ENCODE results near the gene TMEM72. TPM values are rescaled to one million over a fixed set of nuclear protein-coding genes. Genes with fewer than 3 reads are reported as not detected.

Gene TMEM72
- total and polyA plus RNA-seq, 2 of the 13 experiments (the other 11 are each of a cell fraction or from before 2014, with no cell fraction given) = 0.04 TPM; not detected in 1

DNA sequence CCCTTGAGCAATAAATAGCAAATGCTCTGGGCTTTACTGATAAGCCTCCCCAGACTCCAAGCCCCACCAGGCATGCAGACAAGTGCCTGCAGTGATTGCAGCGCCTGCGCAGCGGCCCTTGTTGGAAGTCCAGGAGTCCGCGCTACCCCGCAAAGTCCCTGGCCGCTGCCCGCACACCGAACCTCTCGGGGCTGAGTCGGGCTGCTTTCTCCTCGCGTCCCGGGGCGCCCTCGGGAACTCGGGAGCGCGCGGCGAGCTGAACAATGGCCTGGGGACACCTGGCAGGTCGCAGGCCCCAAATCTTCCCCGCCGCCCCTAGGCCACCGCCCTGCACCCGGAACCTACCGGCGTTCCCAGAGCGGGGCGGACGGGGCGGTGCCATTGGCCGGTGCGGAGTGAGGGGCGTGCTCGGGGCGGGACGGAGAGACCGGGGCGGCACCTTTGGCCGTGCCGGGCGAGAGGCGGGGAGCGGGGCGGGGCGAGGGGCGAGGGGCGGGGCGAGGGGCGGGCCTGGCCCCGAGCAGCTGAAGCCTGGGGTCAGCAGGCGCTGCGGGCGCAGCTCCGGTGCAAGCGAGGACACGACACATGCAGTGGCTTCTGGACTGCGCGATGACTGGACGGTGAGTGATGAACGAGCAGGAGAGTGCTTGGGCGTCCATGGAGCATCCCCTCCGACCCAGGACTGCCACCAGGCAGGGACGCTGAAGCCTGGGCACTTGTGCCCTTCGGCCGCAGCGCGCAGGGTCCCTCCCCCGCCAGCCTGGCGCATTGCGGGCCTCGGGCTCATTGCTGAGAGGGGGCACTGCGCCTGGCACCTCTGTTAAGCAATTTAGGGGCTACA lies 48.3 kb downstream of the TMEM72 start, which contains the start of gene RASSF4 (continued):
- TF ChIP-seq CHD2 (IDR thresholded peaks at IDR 0.05; ENCODE audit: low read depth, low read length) (no peak), GTF2F1 (IDR thresholded peaks at IDR 0.05; ENCODE audit: low read length) (no peak), RBM22 (optimal IDR thresholded peaks at IDR 0.05; ENCODE audit: low read length) (no peak), ZNF260 (CRISPR knock-in tag; IDR thresholded peaks at IDR 0.05; ENCODE audit: borderline replicate concordance, low read depth) (no peak), CHD4 (IDR thresholded peaks at IDR 0.05; ENCODE audit: borderline replicate concordance, low read length) (no peak), BCL6 (CRISPR knock-in tag; IDR thresholded peaks at IDR 0.05) (peak; percentile 17)
- TF ChIP-seq, protein P1, sequence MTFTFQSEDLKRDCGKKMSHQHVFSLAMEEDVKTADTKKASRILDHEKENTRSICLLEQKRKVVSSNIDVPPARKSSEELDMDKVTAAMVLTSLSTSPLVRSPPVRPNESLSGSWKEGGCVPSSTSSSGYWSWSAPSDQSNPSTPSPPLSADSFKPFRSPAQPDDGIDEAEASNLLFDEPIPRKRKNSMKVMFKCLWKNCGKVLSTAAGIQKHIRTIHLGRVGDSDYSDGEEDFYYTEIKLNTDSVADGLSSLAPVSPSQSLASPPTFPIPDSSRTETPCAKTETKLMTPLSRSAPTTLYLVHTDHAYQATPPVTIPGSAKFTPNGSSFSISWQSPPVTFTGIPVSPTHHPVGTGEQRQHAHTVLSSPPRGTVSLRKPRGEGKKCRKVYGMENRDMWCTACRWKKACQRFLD (CRISPR knock-in tag; IDR thresholded peaks at IDR 0.05; ENCODE audit: borderline replicate concordance) = peak; percentile 71; the same call in 1 of the 2 replicates
- TF ChIP-seq, protein P2, sequence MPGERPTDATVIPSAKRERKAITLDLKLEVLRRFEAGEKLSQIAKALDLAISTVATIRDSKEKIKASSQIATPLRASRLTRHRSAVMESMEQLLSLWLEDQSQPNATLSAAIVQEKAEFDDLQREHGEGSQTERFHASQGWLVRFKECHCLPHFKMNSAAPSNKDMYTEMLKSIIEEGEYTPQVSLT (CRISPR knock-in tag; IDR thresholded peaks at IDR 0.05; ENCODE audit: borderline replicate concordance, low read depth) = no peak
- TF ChIP-seq, protein P3, sequence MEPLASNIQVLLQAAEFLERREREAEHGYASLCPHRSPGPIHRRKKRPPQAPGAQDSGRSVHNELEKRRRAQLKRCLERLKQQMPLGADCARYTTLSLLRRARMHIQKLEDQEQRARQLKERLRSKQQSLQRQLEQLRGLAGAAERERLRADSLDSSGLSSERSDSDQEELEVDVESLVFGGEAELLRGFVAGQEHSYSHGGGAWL (CRISPR knock-in tag; IDR thresholded peaks at IDR 0.05) = 0 out of 2 replicates have a peak, but pooled peaks have one; percentile 65
- TF ChIP-seq, protein P4, sequence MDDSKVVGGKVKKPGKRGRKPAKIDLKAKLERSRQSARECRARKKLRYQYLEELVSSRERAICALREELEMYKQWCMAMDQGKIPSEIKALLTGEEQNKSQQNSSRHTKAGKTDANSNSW (CRISPR knock-in tag; IDR thresholded peaks at IDR 0.05; ENCODE audit: borderline replicate concordance) = no peak
- TF ChIP-seq, protein P5, sequence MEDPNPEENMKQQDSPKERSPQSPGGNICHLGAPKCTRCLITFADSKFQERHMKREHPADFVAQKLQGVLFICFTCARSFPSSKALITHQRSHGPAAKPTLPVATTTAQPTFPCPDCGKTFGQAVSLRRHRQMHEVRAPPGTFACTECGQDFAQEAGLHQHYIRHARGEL (CRISPR knock-in tag; IDR thresholded peaks at IDR 0.05) = no peak
- TF ChIP-seq, protein P6, sequence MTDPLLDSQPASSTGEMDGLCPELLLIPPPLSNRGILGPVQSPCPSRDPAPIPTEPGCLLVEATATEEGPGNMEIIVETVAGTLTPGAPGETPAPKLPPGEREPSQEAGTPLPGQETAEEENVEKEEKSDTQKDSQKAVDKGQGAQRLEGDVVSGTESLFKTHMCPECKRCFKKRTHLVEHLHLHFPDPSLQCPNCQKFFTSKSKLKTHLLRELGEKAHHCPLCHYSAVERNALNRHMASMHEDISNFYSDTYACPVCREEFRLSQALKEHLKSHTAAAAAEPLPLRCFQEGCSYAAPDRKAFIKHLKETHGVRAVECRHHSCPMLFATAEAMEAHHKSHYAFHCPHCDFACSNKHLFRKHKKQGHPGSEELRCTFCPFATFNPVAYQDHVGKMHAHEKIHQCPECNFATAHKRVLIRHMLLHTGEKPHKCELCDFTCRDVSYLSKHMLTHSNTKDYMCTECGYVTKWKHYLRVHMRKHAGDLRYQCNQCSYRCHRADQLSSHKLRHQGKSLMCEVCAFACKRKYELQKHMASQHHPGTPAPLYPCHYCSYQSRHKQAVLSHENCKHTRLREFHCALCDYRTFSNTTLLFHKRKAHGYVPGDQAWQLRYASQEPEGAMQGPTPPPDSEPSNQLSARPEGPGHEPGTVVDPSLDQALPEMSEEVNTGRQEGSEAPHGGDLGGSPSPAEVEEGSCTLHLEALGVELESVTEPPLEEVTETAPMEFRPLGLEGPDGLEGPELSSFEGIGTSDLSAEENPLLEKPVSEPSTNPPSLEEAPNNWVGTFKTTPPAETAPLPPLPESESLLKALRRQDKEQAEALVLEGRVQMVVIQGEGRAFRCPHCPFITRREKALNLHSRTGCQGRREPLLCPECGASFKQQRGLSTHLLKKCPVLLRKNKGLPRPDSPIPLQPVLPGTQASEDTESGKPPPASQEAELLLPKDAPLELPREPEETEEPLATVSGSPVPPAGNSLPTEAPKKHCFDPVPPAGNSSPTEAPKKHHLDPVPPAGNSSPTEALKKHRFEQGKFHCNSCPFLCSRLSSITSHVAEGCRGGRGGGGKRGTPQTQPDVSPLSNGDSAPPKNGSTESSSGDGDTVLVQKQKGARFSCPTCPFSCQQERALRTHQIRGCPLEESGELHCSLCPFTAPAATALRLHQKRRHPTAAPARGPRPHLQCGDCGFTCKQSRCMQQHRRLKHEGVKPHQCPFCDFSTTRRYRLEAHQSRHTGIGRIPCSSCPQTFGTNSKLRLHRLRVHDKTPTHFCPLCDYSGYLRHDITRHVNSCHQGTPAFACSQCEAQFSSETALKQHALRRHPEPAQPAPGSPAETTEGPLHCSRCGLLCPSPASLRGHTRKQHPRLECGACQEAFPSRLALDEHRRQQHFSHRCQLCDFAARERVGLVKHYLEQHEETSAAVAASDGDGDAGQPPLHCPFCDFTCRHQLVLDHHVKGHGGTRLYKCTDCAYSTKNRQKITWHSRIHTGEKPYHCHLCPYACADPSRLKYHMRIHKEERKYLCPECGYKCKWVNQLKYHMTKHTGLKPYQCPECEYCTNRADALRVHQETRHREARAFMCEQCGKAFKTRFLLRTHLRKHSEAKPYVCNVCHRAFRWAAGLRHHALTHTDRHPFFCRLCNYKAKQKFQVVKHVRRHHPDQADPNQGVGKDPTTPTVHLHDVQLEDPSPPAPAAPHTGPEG (CRISPR knock-in tag; IDR thresholded peaks at IDR 0.05) = no peak
- TF ChIP-seq, protein P7, sequence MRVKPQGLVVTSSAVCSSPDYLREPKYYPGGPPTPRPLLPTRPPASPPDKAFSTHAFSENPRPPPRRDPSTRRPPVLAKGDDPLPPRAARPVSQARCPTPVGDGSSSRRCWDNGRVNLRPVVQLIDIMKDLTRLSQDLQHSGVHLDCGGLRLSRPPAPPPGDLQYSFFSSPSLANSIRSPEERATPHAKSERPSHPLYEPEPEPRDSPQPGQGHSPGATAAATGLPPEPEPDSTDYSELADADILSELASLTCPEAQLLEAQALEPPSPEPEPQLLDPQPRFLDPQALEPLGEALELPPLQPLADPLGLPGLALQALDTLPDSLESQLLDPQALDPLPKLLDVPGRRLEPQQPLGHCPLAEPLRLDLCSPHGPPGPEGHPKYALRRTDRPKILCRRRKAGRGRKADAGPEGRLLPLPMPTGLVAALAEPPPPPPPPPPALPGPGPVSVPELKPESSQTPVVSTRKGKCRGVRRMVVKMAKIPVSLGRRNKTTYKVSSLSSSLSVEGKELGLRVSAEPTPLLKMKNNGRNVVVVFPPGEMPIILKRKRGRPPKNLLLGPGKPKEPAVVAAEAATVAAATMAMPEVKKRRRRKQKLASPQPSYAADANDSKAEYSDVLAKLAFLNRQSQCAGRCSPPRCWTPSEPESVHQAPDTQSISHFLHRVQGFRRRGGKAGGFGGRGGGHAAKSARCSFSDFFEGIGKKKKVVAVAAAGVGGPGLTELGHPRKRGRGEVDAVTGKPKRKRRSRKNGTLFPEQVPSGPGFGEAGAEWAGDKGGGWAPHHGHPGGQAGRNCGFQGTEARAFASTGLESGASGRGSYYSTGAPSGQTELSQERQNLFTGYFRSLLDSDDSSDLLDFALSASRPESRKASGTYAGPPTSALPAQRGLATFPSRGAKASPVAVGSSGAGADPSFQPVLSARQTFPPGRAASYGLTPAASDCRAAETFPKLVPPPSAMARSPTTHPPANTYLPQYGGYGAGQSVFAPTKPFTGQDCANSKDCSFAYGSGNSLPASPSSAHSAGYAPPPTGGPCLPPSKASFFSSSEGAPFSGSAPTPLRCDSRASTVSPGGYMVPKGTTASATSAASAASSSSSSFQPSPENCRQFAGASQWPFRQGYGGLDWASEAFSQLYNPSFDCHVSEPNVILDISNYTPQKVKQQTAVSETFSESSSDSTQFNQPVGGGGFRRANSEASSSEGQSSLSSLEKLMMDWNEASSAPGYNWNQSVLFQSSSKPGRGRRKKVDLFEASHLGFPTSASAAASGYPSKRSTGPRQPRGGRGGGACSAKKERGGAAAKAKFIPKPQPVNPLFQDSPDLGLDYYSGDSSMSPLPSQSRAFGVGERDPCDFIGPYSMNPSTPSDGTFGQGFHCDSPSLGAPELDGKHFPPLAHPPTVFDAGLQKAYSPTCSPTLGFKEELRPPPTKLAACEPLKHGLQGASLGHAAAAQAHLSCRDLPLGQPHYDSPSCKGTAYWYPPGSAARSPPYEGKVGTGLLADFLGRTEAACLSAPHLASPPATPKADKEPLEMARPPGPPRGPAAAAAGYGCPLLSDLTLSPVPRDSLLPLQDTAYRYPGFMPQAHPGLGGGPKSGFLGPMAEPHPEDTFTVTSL (CRISPR knock-in tag; IDR thresholded peaks at IDR 0.05; ENCODE audit: borderline replicate concordance) = no peak
